ENCODE data around the gene RELA. TPM values are rescaled to one million over a fixed set of nuclear protein-coding genes. Genes with fewer than 3 reads are reported as not detected.
"Not testable (repeated sequence)": the region's sequence is repeated elsewhere in the genome, so short reads cannot be mapped to it uniquely, and the experiment has no call there.

Gene RELA
- total RNA-seq, 4 donors from 2014 or later, result 29.4 to 49.4 (median 47.5) TPM

DNA sequence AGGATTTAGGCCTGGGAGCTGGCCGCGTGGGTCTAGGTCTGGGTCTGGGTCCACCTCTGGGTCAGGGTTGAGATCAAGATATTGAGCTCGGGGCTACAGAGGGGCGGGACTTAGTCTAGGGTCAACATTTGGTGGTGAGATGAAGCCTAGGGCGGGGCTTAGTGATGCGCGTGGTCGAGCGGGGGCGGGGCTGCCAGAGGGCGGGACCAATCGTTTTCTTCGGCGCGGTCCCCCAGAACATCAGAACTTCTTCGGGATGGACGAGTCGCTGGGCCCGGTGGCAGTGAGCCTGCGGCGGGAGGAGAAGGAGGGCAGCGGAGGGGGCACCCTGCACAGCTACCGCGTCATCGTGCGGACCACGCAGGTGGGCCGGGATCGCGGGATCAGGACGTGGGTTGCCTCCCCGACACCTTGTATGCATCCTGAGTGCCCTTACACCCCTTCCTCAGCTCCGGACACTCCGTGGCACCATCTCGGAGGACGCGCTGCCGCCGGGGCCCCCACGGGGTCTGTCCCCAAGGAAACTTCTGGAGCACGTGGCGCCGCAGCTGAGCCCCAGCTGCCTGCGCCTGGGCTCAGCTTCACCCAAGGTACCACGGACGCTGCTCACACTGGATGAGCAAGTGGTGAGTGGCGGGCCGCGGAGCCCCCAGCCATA, 20.6 kb downstream of the RELA start:
- no peaks in the 10 kb centered on the region for H3K27me3 ChIP-seq
- H3K4me1 ChIP-seq, result peaks cover 34 to 96% (median 37%) of the 10 kb centered on the region in 3 donors
- peaks cover 0 to 50% (median 11%) of the 10 kb centered on the region in 3 donors for H3K36me3 ChIP-seq
- no peaks in the 10 kb centered on the region for H3K9me3 ChIP-seq
- WGBS, 2 donors, result 20 to 96% methylated on average over 4 to 10 of the region's 49 CpGs
- peak overlapping the region in 1 of 4 donors; percentile 95 for H3K27ac ChIP-seq
- intact Hi-C loops (cut with DNase I), result no loop called here
- TF ChIP-seq POLR2A (IDR thresholded peaks at IDR 0.05), result no peak
- TF ChIP-seq, protein P1, sequence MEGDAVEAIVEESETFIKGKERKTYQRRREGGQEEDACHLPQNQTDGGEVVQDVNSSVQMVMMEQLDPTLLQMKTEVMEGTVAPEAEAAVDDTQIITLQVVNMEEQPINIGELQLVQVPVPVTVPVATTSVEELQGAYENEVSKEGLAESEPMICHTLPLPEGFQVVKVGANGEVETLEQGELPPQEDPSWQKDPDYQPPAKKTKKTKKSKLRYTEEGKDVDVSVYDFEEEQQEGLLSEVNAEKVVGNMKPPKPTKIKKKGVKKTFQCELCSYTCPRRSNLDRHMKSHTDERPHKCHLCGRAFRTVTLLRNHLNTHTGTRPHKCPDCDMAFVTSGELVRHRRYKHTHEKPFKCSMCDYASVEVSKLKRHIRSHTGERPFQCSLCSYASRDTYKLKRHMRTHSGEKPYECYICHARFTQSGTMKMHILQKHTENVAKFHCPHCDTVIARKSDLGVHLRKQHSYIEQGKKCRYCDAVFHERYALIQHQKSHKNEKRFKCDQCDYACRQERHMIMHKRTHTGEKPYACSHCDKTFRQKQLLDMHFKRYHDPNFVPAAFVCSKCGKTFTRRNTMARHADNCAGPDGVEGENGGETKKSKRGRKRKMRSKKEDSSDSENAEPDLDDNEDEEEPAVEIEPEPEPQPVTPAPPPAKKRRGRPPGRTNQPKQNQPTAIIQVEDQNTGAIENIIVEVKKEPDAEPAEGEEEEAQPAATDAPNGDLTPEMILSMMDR (IDR thresholded peaks at IDR 0.05), result no peak
- peak overlapping the region in 1 of 4 donors; percentile 81 for H3K4me3 ChIP-seq
- no peak for DNase-seq

DNA sequence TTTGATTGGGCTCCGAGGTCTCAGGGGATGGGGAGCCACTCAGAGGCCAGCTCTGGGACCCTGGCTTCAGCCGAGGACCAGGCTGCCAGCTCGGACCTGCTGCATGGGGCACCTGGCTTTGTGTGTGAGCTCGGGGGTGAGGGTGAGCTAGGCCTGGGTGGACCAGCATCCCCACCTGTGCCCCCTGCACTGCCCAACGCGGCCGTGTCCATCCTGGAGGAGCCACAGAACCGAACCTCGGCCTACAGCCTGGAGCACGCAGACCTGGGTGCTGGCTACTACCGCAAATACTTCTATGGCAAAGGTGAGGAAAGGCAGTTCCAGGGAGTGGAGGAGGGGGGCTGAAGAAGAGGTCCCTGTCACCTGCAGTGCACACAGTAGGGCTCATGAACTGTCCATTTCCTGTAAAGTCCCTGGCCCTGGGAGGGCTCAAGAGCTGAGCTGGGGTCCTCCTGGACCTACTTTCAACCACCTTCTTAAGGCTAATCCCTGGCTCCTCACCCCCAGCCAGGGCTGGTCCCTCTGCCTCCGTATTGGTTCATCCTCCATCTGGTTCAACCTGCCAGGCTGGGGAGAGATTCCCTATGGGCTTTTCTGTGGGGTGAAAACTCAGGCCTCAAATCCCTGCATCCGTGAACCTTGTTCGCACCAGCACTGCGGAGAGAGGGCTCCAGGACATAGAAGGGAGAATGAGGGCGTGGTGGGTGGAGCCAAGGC, 21.3 kb downstream of the RELA start:
- H3K9me3 ChIP-seq, result no peaks in the 10 kb centered on the region
- H3K27me3 ChIP-seq, result no peaks in the 10 kb centered on the region
- no peak for TF ChIP-seq POLR2A (IDR thresholded peaks at IDR 0.05)
- TF ChIP-seq, protein P1 (IDR thresholded peaks at IDR 0.05), result no peak
- H3K4me1 ChIP-seq, result peaks cover 34 to 96% (median 37%) of the 10 kb centered on the region in 3 donors
- H3K36me3 ChIP-seq, result peaks cover 4 to 50% (median 18%) of the 10 kb centered on the region in 3 donors
- peak overlapping the region in 3 of 4 donors; percentile 5 to 81 (median 80) for H3K4me3 ChIP-seq
- H3K27ac ChIP-seq, result peak overlapping the region; percentile 74 to 95 (median 94)
- no peak for DNase-seq
- 50 to 76% methylated on average over 5 to 6 of the region's 16 CpGs for WGBS, 2 donors
- intact Hi-C loops (cut with DNase I), result no loop called here

DNA sequence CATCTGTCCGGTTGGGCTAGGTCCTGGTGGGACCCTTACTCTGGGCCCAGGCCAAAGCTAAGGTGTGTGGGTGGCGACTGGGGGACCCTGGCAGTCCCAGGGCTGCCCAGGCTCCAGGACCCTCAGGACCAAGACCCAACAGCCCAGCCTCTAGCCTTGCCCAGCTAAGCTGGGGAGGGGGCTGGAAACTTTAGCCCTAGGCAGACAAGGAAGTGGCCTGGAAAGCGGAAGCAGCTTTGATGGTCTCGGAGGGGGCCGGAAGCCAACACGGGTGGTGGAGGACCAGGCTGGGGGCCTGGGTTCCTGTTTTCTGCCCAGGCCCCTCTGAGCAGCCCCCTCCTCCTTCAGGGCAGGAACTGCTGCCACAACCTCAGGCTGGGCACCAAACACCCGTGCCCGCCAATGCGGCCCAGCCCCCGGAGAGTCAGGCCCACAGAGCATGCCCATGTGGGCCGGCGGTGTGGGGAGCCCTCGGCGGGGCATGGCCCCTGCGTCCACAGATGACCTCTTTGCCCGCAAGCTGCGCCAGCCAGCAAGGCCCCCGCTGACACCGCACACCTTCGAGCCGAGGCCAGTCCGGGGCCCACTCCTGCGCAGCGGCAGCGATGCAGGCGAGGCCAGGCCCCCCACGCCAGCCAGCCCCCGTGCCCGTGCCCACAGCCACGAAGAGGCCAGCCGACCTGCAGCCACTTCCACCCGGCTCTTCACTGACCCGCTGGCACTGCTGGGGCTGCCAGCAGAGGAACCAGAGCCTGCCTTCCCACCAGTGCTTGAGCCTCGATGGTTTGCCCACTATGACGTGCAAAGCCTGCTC, 22.0 kb downstream of the RELA start:
- H3K36me3 ChIP-seq, result peaks cover 11 to 50% (median 24%) of the 10 kb centered on the region in 3 donors
- WGBS, 2 donors, result 65 to 79% methylated on average over 4 to 18 of the region's 35 CpGs
- H3K4me1 ChIP-seq, result peaks cover 34 to 94% (median 37%) of the 10 kb centered on the region in 3 donors
- no peaks in the 10 kb centered on the region for H3K27me3 ChIP-seq
- peak overlapping the region; percentile 74 to 95 (median 94) for H3K27ac ChIP-seq
- TF ChIP-seq POLR2A (IDR thresholded peaks at IDR 0.05), result no peak
- TF ChIP-seq, protein P1 (IDR thresholded peaks at IDR 0.05), result no peak
- intact Hi-C loops (cut with DNase I), result no loop called here
- no peak for DNase-seq
- H3K4me3 ChIP-seq, result peak overlapping the region in 3 of 4 donors; percentile 5 to 81 (median 80)
- no peaks in the 10 kb centered on the region for H3K9me3 ChIP-seq

DNA sequence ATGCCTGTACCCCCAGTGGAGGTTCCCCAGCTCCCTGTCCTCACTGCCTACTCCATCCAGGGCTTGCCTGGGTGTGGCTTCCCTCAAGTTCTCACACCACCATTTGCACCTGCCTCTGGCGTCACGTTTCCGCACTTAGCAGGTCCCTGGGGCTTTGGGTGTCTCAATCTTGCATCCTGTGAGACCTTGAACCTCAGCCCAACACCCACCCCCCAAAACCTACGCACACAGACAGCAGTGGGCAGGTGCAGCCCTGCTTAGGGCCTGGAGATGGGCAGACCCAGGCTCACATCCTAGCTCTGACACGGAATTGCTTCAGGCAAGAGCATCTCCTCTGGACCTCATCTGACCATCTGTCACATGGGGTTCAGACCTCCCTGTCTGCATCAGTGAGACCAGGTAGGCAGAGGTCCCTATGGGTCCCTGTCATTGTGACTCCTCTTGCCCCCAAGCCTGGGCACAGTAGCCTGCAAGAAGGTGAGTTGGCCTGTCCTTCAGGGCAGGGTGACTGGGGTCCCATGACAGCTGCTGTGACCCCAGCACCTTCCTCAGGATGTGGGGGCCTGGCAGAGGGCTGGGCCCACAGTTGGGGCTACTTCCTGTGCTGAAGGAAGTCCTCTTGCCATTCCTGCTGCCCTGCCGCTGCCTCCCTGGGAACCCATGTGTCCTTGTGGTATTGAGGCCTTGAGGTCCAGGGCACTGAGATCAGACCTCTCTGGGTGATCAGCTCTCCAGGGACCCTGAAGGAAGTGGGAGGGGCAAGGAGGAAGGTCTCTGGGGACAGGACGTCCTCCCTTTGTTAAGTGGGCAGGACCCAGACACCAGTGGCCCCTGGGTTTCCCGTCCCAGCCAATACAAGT, 22.9 kb downstream of the RELA start:
- H3K27me3 ChIP-seq, result no peaks in the 10 kb centered on the region
- peaks cover 34 to 97% (median 37%) of the 10 kb centered on the region in 3 donors for H3K4me1 ChIP-seq
- WGBS, 2 donors, result 50 to 55% methylated on average over 4 to 6 of the region's 8 CpGs
- H3K9me3 ChIP-seq, result no peaks in the 10 kb centered on the region
- peak; percentile 67 for DNase-seq
- intact Hi-C loops (cut with DNase I), result no loop called here
- H3K27ac ChIP-seq, result peak overlapping the region; percentile 74 to 95 (median 94)
- TF ChIP-seq, protein P1 (IDR thresholded peaks at IDR 0.05), result no peak
- no peak for TF ChIP-seq POLR2A (IDR thresholded peaks at IDR 0.05)
- H3K4me3 ChIP-seq, result peak overlapping the region in 2 of 4 donors; percentile 80 to 81
- H3K36me3 ChIP-seq, result peaks cover 20 to 50% (median 33%) of the 10 kb centered on the region in 3 donors

DNA sequence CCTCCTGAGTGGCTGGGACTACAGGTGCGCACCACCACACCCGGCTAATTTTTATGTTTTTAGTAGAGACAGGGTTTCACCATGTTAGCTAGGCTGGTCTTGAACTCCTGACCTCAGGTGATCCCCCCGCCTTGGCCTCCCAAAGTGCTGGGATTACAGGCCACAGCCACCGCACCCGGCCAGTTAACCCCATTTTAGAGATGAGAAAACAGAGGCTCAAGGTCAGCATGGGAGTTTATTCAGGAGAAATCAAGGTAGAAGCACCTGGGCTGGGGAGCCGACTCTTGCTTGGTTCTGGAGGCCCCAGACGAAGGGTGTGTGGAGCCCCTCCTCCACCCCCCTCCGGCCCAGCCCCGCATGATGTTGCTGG, 23.5 kb downstream of the RELA start:
- peaks cover 25 to 50% (median 38%) of the 10 kb centered on the region in 3 donors for H3K36me3 ChIP-seq
- H3K27me3 ChIP-seq; DNase-seq; H3K9me3 ChIP-seq; intact Hi-C loops (cut with DNase I): not testable (repeated sequence)
- H3K27ac ChIP-seq, result peak overlapping the region; percentile 74 to 95 (median 94)
- H3K4me1 ChIP-seq, result peaks cover 33 to 91% (median 34%) of the 10 kb centered on the region in 3 donors
- WGBS, 2 donors, result 40 to 76% methylated on average over 1 to 6 of the region's 9 CpGs
- peak overlapping the region in 3 of 4 donors; percentile 80 to 87 (median 81) for H3K4me3 ChIP-seq

Measured in esophagus squamous epithelium (tissue), 5 donors.